HCT116 (cell line): Measurements from ENCODE around the gene PXN.

Experiments
- CEBPB ChIP-seq: IDR thresholded peaks from 2 replicates; pipeline ENCODE4 v1.6.1; 2012; ENCODE audit warnings: low read depth
- CTCF ChIP-seq, 3 experiments: fragments of 200-600 bp in 1 of 3; sonication (generic) in 1 of 3; IDR thresholded peaks in 2 of 3; conservative IDR thresholded peaks in 1 of 3; 2 replicates each; pipeline ENCODE4 v1.5.1; 2012 to 2017; ENCODE audit warnings: low read depth in 2 of 3, low read length in 2 of 3, antibody characterized with exemption in 1 of 3, borderline replicate concordance in 1 of 3, control low read depth in 1 of 3, mild to moderate bottlenecking in 1 of 3, mixed read lengths in 1 of 3, mixed run types in 1 of 3, moderate library complexity in 1 of 3; ENCODE audit not compliant: insufficient read depth in 1 of 3
- EZH2 ChIP-seq: fragments of 200-600 bp; sonication (generic); IDR thresholded peaks from 2 replicates; pipeline ENCODE4 v1.6.1; 2017; ENCODE audit warnings: antibody characterized with exemption, mixed run types
- JUND ChIP-seq: IDR thresholded peaks from 2 replicates; pipeline ENCODE4 v1.6.1; 2012
- POLR2A ChIP-seq: IDR thresholded peaks from 2 replicates; pipeline ENCODE4 v1.7.0; 2011; ENCODE audit warnings: borderline replicate concordance; ENCODE audit not compliant: insufficient read depth, insufficient read length; ENCODE audit errors: extremely low read depth
- POLR2AphosphoS5 ChIP-seq: IDR thresholded peaks from 2 replicates; pipeline ENCODE4 v1.6.1; 2011; ENCODE audit warnings: mild to moderate bottlenecking, low read depth, low read length, moderate library complexity
- RAD21 ChIP-seq: IDR thresholded peaks from 2 replicates; pipeline ENCODE4 v1.6.1; 2012; ENCODE audit warnings: low read depth, mild to moderate bottlenecking
- REST ChIP-seq: IDR thresholded peaks from 2 replicates; pipeline ENCODE4 v1.6.1; 2012; ENCODE audit warnings: low read depth
- SRF ChIP-seq: IDR thresholded peaks from 2 replicates; pipeline ENCODE4 v1.6.1; 2012; ENCODE audit warnings: low read depth
- YY1 ChIP-seq: IDR thresholded peaks from 2 replicates; pipeline ENCODE4 v1.6.1; 2011; ENCODE audit warnings: low read length, low read depth, moderate library complexity, mild to moderate bottlenecking; ENCODE audit not compliant: insufficient replicate concordance; ENCODE audit errors: extremely low read depth
- ZNF274 ChIP-seq: fragments of 200-500 bp; sonication (Bioruptor generic); IDR thresholded peaks from 2 replicates; pipeline ENCODE4 v1.6.1; 2014; ENCODE audit warnings: mild to moderate bottlenecking, low read depth, low read length, inconsistent platforms

- TF ChIP-seq CTCF (IDR thresholded peaks at IDR 0.05 in 2 of 3, conservative IDR thresholded peaks at IDR 0.05 in 1 of 3; ENCODE audit: borderline replicate concordance in 1 of 3, insufficient read depth in 1 of 3, low read depth in 2 of 3, low read length in 2 of 3) (no peak), REST (no peak), YY1 (no peak), POLR2A (no peak), POLR2AphosphoS5 (no peak), RAD21 (no peak), SRF (no peak), JUND (no peak), EZH2 (no peak), ZNF274 (no peak), CEBPB (no peak)
Observed at GRCh38 chr12:120283318-120283717, 17.8 kb upstream of the PXN start.
